DOHH2 (cell line): Measurements from ENCODE around the gene CNBD2.
"Not testable (repeated sequence)": the region's sequence is repeated elsewhere in the genome, so short reads cannot be mapped to it uniquely, and the experiment has no call there.

Source experiments
- EZH2phosphoT487 ChIP-seq: fragments of 200-600 bp; sonication (generic); IDR thresholded peaks from 2 replicates; pipeline ENCODE4 v1.6.1; 2017; ENCODE audit warnings: borderline replicate concordance, mild to moderate bottlenecking, antibody characterized with exemption, low read length, moderate library complexity, mixed read lengths
- TF ChIP-seq, protein P1 (sequence below): fragments of 200-600 bp; sonication (generic); IDR thresholded peaks from one replicate; pipeline ENCODE4 v1.5.1; 2014; ENCODE audit warnings: antibody characterized with exemption, mild to moderate bottlenecking, low read depth, low read length; ENCODE audit not compliant: poor library complexity, severe bottlenecking

DNA sequence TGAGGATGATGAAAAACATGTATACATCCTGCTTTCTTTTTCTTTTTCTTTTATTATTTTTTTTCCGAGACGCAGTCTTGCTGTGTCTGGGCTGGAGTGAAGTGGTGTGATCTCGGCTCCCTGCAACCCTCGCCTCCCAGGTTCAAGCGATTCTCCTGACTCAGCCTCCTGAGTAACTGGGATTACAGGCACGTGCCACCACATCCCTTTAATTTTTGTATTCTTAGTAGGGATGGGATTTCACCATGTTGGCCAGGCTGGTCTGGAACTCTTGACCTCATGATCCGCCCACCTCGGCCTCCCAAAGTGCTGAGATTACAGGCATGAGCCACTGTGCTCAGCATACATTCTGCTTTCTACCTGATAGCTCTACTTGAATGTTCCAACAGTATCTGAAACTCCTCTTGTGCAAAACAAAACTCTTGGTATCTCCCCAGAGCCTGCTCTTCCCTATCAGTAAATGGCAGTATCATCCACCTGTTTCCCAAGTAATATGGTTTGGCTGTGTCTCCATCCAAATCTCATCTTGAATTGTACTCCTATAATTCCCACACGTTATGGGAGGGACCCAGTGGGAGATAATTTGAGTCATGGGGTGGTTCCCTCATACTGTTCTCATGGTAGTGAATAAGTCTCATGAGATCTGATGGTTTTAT is 85.6 kb downstream of the CNBD2 start:
- TF ChIP-seq, protein P1, sequence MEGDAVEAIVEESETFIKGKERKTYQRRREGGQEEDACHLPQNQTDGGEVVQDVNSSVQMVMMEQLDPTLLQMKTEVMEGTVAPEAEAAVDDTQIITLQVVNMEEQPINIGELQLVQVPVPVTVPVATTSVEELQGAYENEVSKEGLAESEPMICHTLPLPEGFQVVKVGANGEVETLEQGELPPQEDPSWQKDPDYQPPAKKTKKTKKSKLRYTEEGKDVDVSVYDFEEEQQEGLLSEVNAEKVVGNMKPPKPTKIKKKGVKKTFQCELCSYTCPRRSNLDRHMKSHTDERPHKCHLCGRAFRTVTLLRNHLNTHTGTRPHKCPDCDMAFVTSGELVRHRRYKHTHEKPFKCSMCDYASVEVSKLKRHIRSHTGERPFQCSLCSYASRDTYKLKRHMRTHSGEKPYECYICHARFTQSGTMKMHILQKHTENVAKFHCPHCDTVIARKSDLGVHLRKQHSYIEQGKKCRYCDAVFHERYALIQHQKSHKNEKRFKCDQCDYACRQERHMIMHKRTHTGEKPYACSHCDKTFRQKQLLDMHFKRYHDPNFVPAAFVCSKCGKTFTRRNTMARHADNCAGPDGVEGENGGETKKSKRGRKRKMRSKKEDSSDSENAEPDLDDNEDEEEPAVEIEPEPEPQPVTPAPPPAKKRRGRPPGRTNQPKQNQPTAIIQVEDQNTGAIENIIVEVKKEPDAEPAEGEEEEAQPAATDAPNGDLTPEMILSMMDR = not testable (repeated sequence)
- not testable (repeated sequence) for TF ChIP-seq EZH2phosphoT487
